Renal cortex interstitium (tissue), 11 donors: ENCODE data around the gene GH2. TPM values are rescaled to one million over a fixed set of nuclear protein-coding genes. Genes with fewer than 3 reads are reported as not detected.
"Not testable (repeated sequence)": the region's sequence is repeated elsewhere in the genome, so short reads cannot be mapped to it uniquely, and the experiment has no call there.

Experiments used
- DNase-seq, 11 donors: peaks; one replicate each; pipeline ENCODE4 v3.0.0-alpha.2; 2013; ENCODE audit warnings: low read depth in 9 of 11, low spot score in 4 of 11; ENCODE audit errors: extremely low read depth in 1 of 11
- polyA plus RNA-seq, 3 donors: library from polyadenylated mRNA; unstranded; fragments of 120-200 nt; gene quantifications; one replicate each; pipeline ENCODE4 v1.2.1, GENCODE V29; 2013; ENCODE audit not compliant: insufficient read length in 3 of 3

Gene GH2
- polyA plus RNA-seq, 3 donors: not detected

- not testable (repeated sequence) for DNase-seq
These were observed 34.0 kb upstream of the GH2 start for GRCh38 chr17:63915753-63916152.

- no peak for DNase-seq
These were observed 32.7 kb upstream of the GH2 start for GRCh38 chr17:63914471-63914870.

- DNase-seq: no peak
These were observed 29.9 kb upstream of the GH2 start for GRCh38 chr17:63911657-63912100.

- no peak for DNase-seq
These were observed 29.4 kb upstream of the GH2 start, which contains the start of gene CSHL1 for GRCh38 chr17:63911041-63911635. Gene CSHL1, minus strand, starts transcription at chr17:63911258. Its CDS starts 62 bp downstream, at chr17:63911196.

GRCh38 chr17:63910096-63910495 is 28.4 kb upstream of the GH2 start:
- DNase-seq: no peak

GRCh38 chr17:63909586-63909985 is 27.8 kb upstream of the GH2 start:
- not testable (repeated sequence) for DNase-seq

- not testable (repeated sequence) for DNase-seq
These were observed 25.5 kb upstream of the GH2 start for GRCh38 chr17:63907161-63907778.

GRCh38 chr17:63904796-63905195 is 23.1 kb upstream of the GH2 start:
- not testable (repeated sequence) for DNase-seq

- not testable (repeated sequence) for DNase-seq
These were observed 22.1 kb upstream of the GH2 start for GRCh38 chr17:63903787-63904201.

GRCh38 chr17:63901971-63902370 is 20.2 kb upstream of the GH2 start:
- DNase-seq: not testable (repeated sequence)

- not testable (repeated sequence) for DNase-seq
These were observed 17.4 kb upstream of the GH2 start for GRCh38 chr17:63898899-63899798.

- not testable (repeated sequence) for DNase-seq
These were observed 15.0 kb upstream of the GH2 start, which contains the start of gene CSH1 for GRCh38 chr17:63896524-63897354. Gene CSH1, minus strand, starts transcription at chr17:63896574. Its CDS starts 63 bp downstream, at chr17:63896511.

GRCh38 chr17:63894821-63895220 is 13.1 kb upstream of the GH2 start:
- DNase-seq: not testable (repeated sequence)

GRCh38 chr17:63894021-63894420 is 12.3 kb upstream of the GH2 start:
- not testable (repeated sequence) for DNase-seq

- DNase-seq: not testable (repeated sequence)
These were observed 10.7 kb upstream of the GH2 start for GRCh38 chr17:63892316-63893037.

GRCh38 chr17:63889026-63889848 is 7.5 kb upstream of the GH2 start:
- peak in 4 of 11 donors; percentile 13 to 20 (median 18) for DNase-seq

GRCh38 chr17:63885119-63885518 is 3.4 kb upstream of the GH2 start:
- DNase-seq: not testable (repeated sequence)
